ENCODE measurements around the gene CMKLR1.

Gene CMKLR1

GRCh38 chr12:108319277-108320234, 19.6 kb downstream of the CMKLR1 start:
- peaks cover 30% of the 10 kb centered on the region for H3K4me1 Mint-ChIP-seq
- no peaks in the 10 kb centered on the region for H3K9me3 Mint-ChIP-seq
- no peaks in the 10 kb centered on the region for H3K27me3 Mint-ChIP-seq (ENCODE audit: low read depth, poor library complexity)
- no peaks in the 10 kb centered on the region for H3K36me3 Mint-ChIP-seq (ENCODE audit: low read depth)
- TF ChIP-seq CTCF (IDR thresholded peaks at IDR 0.05): no peak
- H3K27ac Mint-ChIP-seq: no peak overlapping the region
- no peak overlapping the region for H3K4me3 Mint-ChIP-seq
- DNase-seq: no peak

DNA sequence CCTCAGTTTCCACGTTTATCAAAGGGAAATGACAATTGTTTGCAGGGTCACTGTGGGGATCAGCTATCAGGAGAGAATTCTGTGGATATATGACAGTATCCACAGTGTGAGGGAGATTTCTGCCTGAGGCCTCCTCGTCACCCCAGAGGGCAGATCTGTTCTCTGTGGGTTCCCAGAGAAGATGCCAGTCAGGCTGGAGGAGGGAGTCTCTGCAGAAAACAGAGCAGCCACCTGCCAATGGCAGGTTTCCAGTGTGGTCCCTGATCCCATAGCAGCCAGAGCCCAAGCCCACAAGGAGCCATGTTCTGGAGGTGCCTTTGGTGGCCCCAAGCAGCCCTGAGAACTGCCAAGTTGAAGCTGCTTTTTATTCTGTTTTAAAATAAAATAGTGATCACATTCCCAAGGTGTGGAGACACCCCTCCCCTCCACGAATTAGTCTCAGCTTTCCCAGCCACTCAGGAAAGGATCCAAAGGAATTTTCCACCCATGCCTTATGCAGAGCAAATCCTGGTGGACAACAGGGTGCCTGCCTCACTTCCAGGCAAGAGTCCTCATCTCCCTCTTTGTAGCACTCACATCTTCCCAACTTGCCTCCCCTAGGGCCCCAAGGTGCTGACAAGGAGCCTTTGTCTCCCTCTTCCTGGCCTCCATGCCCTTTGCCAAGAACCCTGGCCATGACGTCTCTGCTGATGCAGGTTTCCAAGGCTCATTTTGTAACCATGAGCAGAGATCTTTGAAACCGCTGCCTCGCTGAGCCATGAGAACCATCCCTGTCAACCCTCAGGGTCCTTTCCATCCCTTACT, 20.4 kb downstream of the CMKLR1 start:
- Mint-ChIP-seq H3K4me3 (no peak overlapping the region), H3K4me1 (peaks cover 36% of the 10 kb centered on the region), H3K27ac (peak overlapping the region; percentile 33), H3K27me3 (ENCODE audit: low read depth, poor library complexity) (peaks cover 1% of the 10 kb centered on the region), H3K9me3 (no peaks in the 10 kb centered on the region), H3K36me3 (ENCODE audit: low read depth) (no peaks in the 10 kb centered on the region)
- DNase-seq: no peak
- TF ChIP-seq CTCF (IDR thresholded peaks at IDR 0.05): no peak

- H3K4me3 Mint-ChIP-seq: no peak overlapping the region
- peaks cover 42% of the 10 kb centered on the region for H3K4me1 Mint-ChIP-seq
- H3K27ac Mint-ChIP-seq: no peak overlapping the region
- TF ChIP-seq CTCF (IDR thresholded peaks at IDR 0.05): no peak
- no peaks in the 10 kb centered on the region for H3K9me3 Mint-ChIP-seq
- no peak for DNase-seq
- H3K36me3 Mint-ChIP-seq (ENCODE audit: low read depth): no peaks in the 10 kb centered on the region
- H3K27me3 Mint-ChIP-seq (ENCODE audit: low read depth, poor library complexity): peaks cover 2% of the 10 kb centered on the region
Observed at GRCh38 chr12:108317308-108318234, 21.5 kb downstream of the CMKLR1 start.

DNA sequence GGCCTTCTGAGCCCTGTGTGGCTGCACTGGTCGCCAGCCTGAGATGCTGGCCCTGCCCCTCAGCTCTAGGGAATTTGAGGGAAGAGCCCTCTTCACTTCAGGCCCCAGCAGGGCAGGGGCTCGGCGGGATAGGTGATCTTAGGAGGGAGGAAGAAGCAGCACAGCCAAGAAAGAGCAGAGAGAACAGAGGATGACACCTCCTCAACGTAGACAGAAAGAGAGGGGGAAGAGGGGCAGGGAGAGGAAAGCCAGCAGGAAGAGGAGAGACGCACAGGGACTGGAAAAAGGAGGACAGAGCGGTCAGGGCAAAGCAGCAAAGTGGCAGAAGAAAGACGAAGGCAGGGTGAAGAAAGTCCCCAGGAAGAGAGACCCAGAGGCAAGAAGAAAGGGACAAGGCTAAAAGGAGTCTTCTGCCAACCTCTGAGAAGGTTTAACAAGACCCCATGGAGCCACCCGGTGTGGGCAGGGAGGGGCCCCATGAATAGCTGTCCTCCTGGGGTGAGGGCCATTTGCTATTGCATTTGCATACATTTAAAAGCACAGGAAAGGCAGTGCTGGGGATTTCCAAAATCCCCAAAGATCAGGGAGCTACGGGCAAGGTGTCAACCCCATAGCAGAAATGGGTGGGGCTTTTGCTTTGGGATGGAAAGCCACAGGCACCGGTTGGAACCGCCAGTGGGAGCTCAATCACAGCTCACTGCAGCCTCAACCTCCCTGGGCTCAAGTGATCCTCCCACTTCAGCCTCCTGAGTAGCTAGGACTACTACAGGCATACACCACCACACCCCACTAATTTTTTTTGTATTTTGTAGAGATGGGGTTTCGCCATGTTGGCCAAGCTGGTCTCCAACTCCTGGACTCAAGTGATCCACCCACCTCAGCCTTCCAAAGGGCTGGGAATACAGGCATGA, 22.7 kb downstream of the CMKLR1 start:
- TF ChIP-seq CTCF (IDR thresholded peaks at IDR 0.05): no peak
- H3K27ac Mint-ChIP-seq: peak overlapping the region; percentile 5
- H3K36me3 Mint-ChIP-seq (ENCODE audit: low read depth): no peaks in the 10 kb centered on the region
- peaks cover 41% of the 10 kb centered on the region for H3K4me1 Mint-ChIP-seq
- H3K9me3 Mint-ChIP-seq: no peaks in the 10 kb centered on the region
- H3K27me3 Mint-ChIP-seq (ENCODE audit: low read depth, poor library complexity): peaks cover 2% of the 10 kb centered on the region
- H3K4me3 Mint-ChIP-seq: no peak overlapping the region
- no peak for DNase-seq
